HG02798 (cell line): ENCODE data around the gene LIPN.

Experiments
- ATAC-seq: cut with Tn5 transposase; IDR thresholded peaks from one replicate; pipeline ENCODE4 v1.9.1; 2021; ENCODE audit warnings: mild to moderate bottlenecking; ENCODE audit not compliant: unreplicated experiment, poor library complexity

The LIPN gene

DNA sequence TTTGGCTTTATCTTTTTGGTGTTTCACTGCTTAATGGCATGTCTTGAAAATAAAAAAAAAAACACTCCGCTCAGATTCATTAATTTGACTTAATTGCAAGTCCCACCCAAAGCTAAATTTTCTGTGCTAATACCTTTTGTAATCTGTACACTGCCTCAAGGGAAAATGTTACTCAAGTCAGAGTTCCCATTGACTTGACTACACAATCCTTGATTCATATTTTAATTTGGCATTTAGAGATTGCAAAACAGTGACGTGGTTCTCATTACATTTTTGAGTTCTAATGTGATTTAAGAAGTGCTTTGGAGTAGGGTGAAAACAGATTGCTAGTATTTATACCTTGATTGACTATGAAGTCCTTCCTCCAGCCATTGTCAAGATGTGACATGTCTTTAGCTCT is 21.4 kb downstream of the LIPN start:
- ATAC-seq, result no peak

DNA sequence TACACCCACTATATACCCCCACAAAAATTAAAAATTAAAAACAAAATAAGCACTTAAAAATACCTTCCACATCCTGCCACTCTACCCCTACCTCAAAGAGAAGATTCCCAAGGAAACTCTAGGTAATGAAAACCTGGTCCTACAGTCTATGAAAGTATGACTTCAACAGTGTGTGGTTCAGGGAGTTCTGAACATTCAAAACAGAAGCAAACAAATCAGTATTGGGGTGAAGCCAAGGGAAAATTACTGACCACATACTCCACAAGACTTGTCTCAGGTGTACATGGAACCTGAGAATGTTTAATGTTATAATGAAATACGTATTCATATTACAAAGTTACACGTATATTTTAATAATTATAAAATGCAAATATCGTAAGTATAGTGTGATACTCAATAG is 22.4 kb downstream of the LIPN start:
- ATAC-seq, result no peak

DNA sequence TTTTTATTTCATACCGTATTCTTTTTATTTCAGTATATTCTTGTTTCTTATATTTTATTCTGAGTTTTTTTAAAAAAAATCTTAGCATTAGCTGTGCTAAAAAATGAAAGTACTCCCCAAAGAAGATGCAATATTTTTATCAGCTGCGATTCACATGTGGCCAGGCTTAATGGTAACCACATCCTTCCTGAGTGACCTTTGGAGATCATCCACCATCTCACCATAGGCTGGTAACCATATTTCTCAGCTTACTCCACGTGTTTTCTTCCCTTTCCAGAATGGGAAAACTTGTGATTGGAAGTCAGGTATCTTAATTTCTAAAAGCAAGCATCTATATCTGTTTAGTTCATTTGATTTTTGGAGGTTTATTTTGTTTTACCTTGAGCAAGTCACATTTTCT is 23.9 kb downstream of the LIPN start:
- ATAC-seq, result no peak

DNA sequence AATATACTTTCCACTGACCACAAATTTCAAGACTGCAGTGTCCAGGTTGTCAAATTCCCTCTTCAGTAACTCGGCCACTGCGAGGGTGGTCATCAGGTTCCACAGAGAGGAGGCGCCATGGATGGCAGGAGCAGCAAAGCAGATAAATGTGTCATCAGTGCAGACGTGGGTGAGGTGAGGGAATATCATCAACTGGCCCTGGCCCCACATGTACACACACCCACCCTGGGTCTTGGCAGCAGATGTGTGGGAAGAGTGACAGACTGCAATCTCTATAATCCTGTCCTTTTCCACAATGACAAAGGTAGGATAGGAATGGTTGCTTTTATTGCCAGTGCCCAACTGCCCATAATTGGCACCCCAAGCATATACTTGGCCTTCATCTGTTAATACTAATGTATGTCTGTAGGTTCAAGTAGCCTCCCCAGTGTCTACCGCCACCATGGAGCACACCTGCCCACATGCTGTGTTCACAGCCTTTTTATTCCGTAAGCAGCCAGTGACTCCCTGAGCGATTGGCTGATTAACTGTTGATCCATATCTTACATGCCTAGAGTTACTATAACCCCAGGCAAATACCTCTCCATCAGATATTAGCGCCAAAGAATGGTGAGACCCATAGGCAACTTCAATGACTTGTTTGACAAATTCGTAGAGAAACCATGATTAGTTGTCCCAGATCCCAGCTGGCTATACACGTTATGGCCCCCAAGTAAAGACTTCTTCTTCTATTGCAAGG is 26.4 kb downstream of the LIPN start:
- ATAC-seq, result no peak

DNA sequence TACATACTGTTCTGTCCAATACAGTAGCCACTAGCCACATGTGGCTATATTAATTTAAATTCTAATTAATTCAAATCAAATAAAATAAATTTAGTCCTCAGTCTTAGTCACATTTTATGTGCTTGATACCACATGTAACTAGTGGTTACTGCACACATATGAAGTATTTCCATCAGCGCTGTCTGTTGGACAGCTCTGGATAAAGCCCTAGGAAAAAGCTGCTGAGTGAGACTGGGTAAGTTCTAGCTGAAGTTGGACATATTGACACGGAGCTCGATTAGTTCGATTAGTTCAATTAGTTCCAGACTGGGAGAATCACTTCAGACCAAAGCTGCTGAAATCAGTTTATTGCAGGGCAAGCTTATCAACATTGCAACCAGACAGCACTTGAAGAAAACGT is 27.6 kb downstream of the LIPN start:
- no peak for ATAC-seq

DNA sequence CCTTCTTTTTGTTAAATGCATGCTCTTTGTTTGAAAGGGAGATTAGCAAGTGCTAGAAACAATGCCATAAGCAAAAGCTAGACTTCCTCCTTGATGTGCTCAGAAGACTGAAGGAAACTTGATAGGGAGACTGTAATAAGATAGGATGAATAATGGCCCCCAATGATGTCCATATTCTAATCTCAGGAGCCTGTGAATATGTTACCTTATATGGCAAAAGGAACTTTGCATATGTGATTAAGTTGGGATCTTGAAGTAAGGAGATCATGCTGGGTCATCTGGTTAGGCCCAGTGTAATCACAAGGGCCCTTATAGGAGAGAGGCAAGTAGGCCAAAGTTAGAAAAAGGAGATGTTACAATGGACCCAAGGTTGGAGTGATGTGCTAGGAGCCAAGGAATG is 29.1 kb downstream of the LIPN start:
- ATAC-seq, result no peak

DNA sequence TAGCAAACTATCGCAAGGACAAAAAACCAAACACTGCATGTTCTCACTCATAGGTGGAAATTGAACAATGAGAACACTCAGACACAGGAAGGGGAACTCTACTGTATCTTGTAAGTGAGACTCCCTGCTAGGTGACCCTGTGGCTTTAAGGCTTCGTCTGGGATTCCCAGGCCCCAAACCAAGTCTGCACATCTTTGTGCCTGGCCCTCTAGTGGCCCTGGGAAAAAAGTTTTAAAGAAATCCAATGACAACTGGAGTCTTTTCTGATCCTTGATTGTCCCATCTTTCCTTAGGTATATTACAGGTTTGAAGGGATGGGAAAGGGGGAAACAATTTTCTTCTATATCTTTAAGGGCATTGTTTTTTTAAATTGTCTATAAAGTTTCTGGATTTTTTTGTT is 32.1 kb downstream of the LIPN start:
- ATAC-seq, result no peak

DNA sequence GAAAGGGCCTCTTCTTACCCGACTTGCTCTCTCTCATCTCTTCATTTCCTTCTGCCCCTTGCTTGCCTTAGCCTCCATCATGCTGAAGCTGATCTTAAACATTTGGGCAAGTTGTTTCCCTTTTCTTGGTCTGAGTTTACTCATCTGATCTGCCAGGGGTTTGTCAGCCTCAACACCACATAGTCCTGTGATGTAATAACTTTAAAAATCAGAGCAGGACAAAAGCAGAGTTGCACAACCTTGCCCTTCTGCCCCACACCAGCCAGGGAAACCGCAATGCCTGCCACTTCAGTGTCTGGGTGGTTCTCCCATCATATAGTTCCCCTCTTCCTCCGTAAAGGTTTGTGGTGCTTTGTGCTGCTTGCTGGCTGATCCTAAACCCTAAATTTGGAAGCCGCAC is 32.8 kb downstream of the LIPN start:
- no peak for ATAC-seq

DNA sequence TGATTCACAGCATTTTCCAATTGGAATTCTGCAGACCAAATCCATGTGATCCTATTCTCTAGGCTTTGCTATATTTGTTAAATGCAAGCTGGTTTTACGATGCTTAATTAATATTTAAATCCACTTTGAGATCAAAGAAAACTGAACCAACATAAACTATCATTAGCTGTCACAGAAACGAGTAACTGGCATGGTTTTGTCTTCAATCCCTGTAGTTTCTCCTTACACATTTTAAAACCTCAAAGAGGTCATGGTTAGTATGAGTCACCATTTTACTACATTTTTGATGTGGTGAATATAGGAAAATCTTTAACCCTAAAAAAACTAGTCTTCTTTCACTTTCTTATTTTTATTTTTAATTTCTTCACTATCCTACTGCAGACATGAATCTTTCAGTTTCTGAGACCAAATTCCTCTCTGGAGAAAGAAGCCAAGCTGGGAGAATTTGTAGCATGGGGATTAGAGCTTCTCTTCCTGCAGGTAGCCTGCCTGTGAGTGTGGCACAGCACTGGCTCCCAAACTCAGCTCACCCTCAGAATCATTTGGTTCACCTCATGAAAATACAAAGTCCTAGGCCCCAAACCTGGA is 34.0 kb downstream of the LIPN start:
- no peak for ATAC-seq

DNA sequence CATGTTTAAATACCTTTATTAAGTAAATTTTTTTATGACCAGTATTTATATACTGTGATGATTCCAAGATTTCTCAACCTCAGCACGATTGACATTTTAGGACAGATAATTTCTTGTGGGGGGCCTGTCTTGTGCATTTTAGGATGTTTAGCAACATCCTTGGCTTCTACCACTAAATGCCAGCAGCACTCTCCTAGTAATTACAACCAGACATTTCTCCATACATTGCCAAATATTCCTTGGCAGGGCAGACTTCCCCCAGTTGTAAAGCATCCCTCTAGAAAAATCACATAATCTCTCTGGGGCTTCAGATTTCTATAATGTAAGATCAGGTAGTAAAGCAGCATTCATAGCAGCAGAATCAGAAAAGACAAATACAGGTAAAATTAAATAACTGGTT is 34.9 kb downstream of the LIPN start:
- no peak for ATAC-seq

DNA sequence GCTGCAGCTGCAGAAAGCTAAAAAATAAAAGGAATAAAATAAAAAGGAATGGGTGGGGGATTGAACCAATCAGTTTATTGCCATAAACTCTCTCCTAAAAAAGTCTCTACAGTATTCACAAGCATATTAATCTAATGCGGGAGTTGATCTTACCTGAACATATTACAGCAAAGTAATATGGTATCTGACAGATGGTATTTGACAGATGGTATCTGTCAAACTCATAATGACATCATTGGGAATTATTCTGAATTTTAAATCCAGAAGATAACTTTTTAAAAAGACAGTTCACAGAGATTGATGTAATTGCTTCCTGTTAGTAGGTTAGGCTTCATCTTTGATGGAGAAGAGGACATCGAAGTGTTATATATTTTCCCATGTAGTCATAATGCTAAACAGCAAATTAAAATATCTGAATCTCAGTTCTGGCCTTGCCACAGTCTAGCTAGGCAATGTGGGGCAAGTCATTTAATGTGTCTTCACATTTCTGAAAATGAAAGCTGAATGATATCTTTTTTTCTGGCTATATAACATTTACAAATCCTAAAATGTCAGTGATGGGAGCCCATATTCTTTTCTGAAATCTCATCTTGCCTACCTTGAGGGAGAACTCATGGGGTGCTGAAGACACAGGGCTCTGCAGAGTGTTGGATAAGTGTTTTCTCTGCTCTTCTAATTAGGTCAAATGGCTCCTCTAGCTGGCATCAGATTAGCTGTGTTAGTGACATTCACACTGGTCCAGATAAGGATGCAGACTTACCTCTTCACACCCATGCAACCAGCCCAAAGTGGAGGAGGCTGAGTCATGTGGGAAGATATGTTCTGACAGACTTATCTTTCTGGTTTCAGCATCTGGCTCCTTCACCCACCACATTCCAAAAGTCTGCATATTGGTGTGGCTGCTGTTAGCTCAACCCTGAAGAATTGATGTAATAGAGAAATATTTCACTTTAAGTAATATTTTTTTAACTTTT is 40.6 kb downstream of the LIPN start:
- no peak for ATAC-seq

DNA sequence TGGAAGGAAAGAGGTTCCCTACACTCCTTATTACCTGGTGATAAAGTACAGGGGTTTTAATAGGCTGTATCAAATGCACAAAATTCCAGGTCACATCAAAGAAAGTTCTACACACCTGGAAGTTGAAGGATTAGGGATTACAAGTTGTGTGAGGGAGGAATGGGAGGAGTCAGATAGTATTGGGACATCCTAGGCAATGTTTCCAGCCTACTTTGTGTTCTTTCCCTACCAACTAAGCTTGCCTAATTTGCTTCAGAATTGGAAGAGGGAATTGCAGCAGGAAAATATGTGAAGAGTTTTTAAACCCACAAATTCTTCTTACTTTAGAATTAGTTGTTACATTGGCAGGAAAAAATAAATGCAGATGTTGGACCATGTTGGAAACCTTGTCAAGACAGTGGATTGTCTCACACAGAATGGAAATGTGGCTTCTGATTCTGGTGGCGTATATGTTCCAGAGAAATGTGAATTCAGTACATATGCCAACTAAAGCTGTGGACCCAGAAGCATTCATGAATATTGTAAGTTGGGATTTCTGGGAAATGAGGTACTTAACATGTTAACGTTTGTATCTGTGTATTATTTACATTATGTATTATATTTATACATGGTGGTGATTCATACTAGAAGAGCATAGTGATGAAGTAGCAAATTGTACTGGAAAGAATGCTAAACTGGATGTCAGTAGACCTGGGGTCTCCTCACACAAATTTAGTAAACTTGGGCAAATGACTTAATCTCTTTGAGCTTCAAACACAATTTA is 42.9 kb downstream of the LIPN start, which contains the start of gene LIPM:
LIPM (plus strand) TSS at position 208 of the 763 bp plus-strand sequence; CDS start at position 375, 167 bp downstream.
- no peak for ATAC-seq

DNA sequence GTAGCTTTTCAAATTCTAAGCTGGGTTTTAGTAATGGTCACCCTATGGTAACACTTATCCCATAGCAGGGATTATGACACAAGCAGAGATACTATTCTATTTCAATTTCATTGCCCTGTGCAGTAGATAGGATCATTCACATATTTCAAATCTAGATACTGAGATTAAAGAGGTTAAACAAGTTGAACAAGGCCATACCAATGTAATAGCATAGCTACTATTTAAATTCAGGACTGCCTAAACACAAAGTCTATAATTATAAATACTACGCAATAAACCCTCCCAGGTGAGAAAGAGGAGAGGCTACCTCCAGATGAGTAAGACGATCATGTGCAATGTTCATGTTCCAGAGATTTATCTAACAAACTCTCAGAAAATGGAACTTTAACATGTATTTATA is 43.8 kb downstream of the LIPN start:
- ATAC-seq, result no peak

DNA sequence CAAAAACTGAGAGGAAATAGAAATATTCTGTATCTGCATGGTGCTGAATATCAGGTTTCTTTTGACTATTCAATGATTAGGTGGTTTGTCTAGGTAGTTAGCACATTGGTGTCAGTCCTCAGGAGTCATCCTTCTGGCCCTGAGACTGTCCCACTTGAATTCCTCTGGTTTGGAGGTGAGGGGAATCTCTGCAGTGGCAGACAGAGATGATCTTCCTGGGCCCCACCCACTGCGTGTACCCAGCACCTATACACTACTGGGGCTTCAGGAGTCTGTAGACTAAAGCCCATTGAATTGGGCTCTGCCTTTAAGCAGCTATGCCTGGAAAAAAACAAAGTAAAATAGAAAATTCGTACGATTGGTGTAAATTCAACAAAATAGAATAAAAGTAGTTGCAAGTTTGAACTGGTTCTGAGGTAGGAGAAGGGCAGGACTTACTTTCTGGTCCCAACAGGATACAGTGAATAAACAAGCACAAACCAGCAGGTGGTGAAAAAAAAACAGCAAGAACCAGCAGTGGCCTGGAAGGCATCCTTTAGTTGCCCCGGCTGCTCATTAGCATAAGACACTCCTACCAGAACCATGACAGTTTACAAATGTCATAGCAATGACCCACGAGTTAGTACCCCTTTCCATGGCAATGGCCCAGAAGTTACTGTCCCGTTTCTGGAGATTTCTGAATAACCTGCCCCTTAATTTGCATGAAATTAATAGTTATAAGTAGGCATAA is 44.4 kb downstream of the LIPN start:
- ATAC-seq, result no peak

DNA sequence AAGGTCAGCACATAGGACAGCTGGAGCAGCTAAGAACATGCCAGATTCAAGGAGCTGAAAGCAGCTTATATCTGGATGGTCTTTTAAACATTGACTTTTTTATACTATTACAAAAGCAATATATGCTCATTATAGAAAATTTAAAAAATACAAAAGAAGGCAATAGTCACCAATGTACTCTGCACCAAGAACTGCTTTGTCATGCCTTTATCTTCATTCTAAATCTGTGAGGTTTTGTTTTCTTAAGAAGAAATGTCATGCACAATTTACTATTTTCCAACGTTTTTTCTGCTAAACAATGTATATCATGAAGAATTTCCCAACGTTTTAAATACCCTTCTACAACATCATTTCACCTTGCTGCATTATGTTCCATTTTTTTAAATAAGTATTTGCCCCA is 45.5 kb downstream of the LIPN start:
- no peak for ATAC-seq

DNA sequence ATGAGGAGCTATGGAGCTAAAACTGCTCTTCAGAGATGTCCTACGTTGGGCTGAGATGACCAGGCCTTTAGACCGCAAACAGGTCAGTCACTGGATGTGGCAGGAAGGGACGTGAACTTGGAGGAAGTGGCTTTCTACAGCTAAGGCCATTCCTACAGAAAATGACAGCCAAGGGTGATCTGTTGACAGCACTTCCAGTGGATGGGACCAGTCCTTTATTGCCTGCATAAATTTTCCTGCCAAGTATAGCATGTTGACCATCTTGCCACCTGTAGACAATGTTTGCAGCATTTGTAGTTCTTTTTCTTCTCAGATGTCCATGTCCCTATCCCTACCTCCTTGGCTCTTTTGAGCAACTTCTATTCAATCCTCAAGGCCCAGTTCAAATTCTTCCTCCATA is 46.1 kb downstream of the LIPN start:
- ATAC-seq, result no peak

DNA sequence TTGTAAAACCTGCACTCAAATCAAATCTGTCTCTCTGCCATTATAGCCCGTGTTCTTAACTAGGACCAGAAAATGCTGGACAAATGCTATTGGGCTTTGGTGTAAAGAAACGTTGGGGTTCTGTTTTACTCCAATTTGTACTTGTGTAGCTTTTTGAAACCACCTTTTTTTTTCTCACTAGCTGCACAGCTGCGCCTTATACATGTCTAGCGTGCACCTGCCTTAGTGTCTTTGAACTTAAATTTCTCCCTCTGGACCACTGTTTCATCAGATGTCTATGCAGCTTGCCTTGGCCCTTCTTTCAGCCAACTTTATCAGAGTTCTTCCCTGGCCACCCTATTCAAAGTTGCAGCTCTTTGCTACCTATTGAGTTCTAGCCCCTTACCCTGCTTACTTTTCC is 49.8 kb downstream of the LIPN start:
- ATAC-seq, result no peak

DNA sequence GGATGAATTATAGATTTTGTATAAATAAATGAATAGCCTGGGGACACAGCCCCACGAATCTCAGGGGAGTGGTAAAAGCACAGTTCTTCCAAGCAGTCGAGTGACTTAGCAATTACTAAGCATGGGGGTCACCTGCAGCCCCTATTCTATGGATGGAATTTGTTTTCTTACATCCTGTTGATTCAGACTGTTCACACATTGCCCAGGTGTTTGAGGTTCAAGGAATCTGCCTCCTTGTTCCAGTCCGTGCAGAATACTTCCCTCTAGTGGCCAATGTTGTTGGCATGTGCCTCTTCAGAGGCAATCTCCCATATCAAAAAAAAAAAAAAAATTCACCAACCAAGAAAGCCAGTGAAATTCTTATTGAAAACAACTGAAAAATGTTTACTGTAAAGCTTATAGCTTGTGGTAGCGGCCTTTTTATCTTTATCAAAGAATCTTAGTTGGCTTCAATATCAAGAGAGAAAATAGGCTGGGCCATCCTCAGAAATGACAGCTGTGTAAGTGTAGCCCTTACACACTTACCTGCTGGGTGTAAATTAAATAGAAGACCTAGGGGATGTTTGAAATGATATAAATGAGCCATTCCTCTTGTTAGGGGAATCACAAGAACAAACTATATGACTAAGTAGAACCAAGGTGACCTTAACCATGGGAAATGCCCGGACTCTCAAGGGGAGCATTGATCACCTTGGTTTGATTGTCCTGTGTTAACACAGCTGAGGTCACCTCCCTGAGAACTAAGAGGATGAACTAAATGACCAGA is 50.6 kb downstream of the LIPN start:
- ATAC-seq, result peak; percentile 63

DNA sequence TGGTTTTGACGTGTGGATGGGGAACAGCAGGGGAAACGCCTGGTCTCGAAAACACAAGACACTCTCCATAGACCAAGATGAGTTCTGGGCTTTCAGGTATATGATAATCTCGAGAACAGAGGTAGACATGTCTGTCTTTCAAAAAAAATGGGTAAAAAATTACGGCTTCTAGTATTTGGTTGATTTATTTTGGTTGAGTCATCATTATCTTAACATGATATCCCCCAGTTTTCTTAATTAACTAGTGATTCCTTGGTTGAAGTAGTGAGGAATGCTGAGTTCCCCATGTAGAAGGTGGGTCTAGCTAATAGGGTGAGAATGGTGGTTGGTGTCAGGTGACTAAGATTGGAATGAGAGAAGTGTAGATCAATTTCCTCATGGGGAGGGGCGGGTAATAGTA is 53.4 kb downstream of the LIPN start:
- no peak for ATAC-seq
